Panc1 (cell line): ENCODE measurements around the gene SV2C. TPM values are rescaled to one million over a fixed set of nuclear protein-coding genes. Genes with fewer than 3 reads are reported as not detected.

Experiments used
- ATAC-seq: fragments of 200-7000 bp; cut with Tn5 transposase; 2 replicates; pipeline ENCODE4 v1.9.1; 2020; ENCODE audit warnings: mild to moderate bottlenecking, moderate library complexity
- BruUV-seq: library from RNA; stranded (reverse); fragments of 400-500 nt; replicated peaks from 2 replicates; lab custom pipeline; 2021; lab: Mats Ljungman, UMichigan
- CTCF ChIA-PET: fragments of 300-600 bp; sonication (Branson Sonifier 250); formaldehyde crosslinking; loops from one replicate; lab custom pipeline; 2022; ENCODE audit warnings: antibody characterized with exemption; lab: Charles Lee
- POLR2A ChIA-PET: fragments of 300-600 bp; sonication (Branson Sonifier 250); formaldehyde crosslinking; loops from one replicate; lab custom pipeline; 2022; ENCODE audit warnings: antibody characterized with exemption; lab: Charles Lee
- DNase-seq: peaks from one replicate; pipeline ENCODE4 v3.0.0-alpha.2; 2010; ENCODE audit warnings: low read depth, low spot score
- H3K27ac ChIP-seq: 2 replicates; pipeline ENCODE4 v1.5.1; 2011; ENCODE audit warnings: mild to moderate bottlenecking, low read length, inconsistent platforms
- H3K27me3 ChIP-seq: fragments of 200-500 bp; sonication (Bioruptor generic); 2 replicates; pipeline ENCODE4 v1.6.0; 2014; ENCODE audit warnings: low read length, inconsistent platforms; ENCODE audit not compliant: control insufficient read depth, insufficient read depth
- H3K36me3 ChIP-seq: fragments of 200-500 bp; sonication (Bioruptor generic); 2 replicates; pipeline ENCODE4 v1.5.1; 2014; ENCODE audit warnings: inconsistent platforms, mild to moderate bottlenecking, low read length, moderate library complexity; ENCODE audit not compliant: control insufficient read depth, insufficient read depth
- H3K4me1 ChIP-seq: 2 replicates; pipeline ENCODE4 v1.5.1; 2011; ENCODE audit warnings: inconsistent platforms, mild to moderate bottlenecking, low read length, moderate library complexity; ENCODE audit not compliant: control insufficient read depth, insufficient read depth
- H3K4me3 ChIP-seq, 2 experiments: 2 replicates each; pipeline ENCODE4 v1.5.1; 2011 to 2012; ENCODE audit warnings: low read depth in 2 of 2, low read length in 2 of 2, mild to moderate bottlenecking in 2 of 2, inconsistent platforms in 1 of 2, moderate library complexity in 1 of 2
- H3K9me3 ChIP-seq: fragments of 200-500 bp; sonication (Bioruptor generic); 2 replicates; pipeline ENCODE4 v1.5.1; 2014; ENCODE audit warnings: low read depth, mild to moderate bottlenecking, inconsistent platforms, low read length, moderate library complexity; ENCODE audit not compliant: control insufficient read depth, insufficient read depth
- POLR2AphosphoS5 ChIP-seq: IDR thresholded peaks from 2 replicates; pipeline ENCODE4 v1.6.1; 2012; ENCODE audit warnings: mild to moderate bottlenecking, low read depth, low read length, moderate library complexity
- REST ChIP-seq, 2 experiments: IDR thresholded peaks; 2 replicates each; pipeline ENCODE4 v1.6.1; 2011 to 2012; ENCODE audit warnings: low read depth in 2 of 2, control low read depth in 1 of 2, low read length in 1 of 2, mild to moderate bottlenecking in 1 of 2, moderate library complexity in 1 of 2; ENCODE audit not compliant: insufficient read depth in 1 of 2
- SIN3A ChIP-seq: IDR thresholded peaks from 2 replicates; pipeline ENCODE4 v1.6.1; 2012; ENCODE audit warnings: low read depth, mild to moderate bottlenecking, low read length, moderate library complexity, borderline replicate concordance; ENCODE audit not compliant: insufficient read depth
- TCF7L2 ChIP-seq: IDR thresholded peaks from 2 replicates; pipeline ENCODE4 v1.6.1; 2011; ENCODE audit warnings: mild to moderate bottlenecking, low read depth, low read length, inconsistent platforms
- in situ Hi-C: cut with HindIII; loops from 2 replicates; pipeline ENCODE4 v1.10.0; 2016; ENCODE audit warnings: low sequenced_read_pairs, low pct_unique_long_range_greater_than_20kb
- intact Hi-C: fragments of 100-400 bp; cut with micrococcal nuclease; formaldehyde crosslinking; loops from one replicate; pipeline ENCODE4 v1.10.0; 2022; ENCODE audit not compliant: unreplicated experiment
- total RNA-seq: library from RNA; stranded (reverse); gene quantifications from one replicate; pipeline ENCODE4 v1.2.1, GENCODE V29; 2021; ENCODE audit not compliant: unreplicated experiment
- TF ChIP-seq, protein P1 (sequence below): fragments of 450-650 bp; IDR thresholded peaks from 2 replicates; pipeline ENCODE4 v1.5.1; 2017; ENCODE audit warnings: mild to moderate bottlenecking

The SV2C gene
- total RNA-seq, 1 experiment from 2014 or later, result not detected

DNA sequence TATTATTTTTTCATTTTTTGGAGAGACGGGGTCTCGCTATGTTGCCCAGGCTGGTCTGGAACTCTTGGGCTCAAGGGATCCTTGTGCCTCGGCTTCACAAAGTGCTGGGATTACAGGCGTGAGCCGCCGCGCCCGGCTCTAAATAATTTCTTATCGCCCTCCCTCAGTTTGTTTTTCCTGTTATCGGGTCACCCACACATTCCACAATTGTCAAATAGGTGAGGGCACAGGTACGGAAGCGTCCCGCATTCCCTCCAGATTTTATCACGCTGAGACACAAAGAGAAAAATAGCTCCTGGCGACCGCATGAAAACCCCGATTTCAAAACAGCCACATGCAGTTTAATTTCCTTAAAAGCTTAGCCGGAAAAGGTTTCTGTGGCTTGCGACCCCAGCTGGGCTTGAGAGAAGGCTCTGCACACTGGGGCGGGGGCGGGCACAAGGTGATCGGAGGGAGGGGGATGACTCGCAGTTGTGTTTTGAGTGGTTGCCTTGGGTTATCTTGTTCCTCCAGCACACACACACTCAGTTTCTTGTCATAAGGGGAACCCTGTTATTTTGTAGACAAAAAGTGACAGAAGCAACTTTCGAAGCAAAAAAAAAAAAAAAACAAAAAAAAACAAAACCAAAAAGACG is 319.2 kb downstream of the SV2C start:
- H3K4me3 ChIP-seq, result peak overlapping the region; percentile 50 to 59
- no peaks in the 10 kb centered on the region for H3K9me3 ChIP-seq
- DNase-seq (no peak), ATAC-seq (no peak)
- H3K27me3 ChIP-seq, result peaks cover 57% of the 10 kb centered on the region
- ChIA-PET CTCF (interaction anchor here (0.6 to 0.7 kb wide), 2 partner anchors 178 to 614 kb away, joined by 3 read pairs; no protein-coding TSS in a partner anchor), POLR2A (interaction anchor here (0.6 kb wide), 1 partner anchor 14 kb away, joined by 3 read pairs; no protein-coding TSS in a partner anchor)
- intact Hi-C loops, result loop anchor here (10.0 kb wide), 1 partner anchor 182 kb away; no protein-coding TSS in a partner anchor
- peaks cover 2% of the 10 kb centered on the region; the same call in 1 of the 2 replicates for H3K36me3 ChIP-seq
- H3K4me1 ChIP-seq, result no peaks in the 10 kb centered on the region
- no peak for TF ChIP-seq REST (IDR thresholded peaks at IDR 0.05; ENCODE audit: insufficient read depth in 1 of 2, low read depth in 2 of 2, low read length in 1 of 2)
- TF ChIP-seq POLR2AphosphoS5, result no peak
- no peak for TF ChIP-seq TCF7L2
- no peak for TF ChIP-seq SIN3A
- TF ChIP-seq, protein P1, sequence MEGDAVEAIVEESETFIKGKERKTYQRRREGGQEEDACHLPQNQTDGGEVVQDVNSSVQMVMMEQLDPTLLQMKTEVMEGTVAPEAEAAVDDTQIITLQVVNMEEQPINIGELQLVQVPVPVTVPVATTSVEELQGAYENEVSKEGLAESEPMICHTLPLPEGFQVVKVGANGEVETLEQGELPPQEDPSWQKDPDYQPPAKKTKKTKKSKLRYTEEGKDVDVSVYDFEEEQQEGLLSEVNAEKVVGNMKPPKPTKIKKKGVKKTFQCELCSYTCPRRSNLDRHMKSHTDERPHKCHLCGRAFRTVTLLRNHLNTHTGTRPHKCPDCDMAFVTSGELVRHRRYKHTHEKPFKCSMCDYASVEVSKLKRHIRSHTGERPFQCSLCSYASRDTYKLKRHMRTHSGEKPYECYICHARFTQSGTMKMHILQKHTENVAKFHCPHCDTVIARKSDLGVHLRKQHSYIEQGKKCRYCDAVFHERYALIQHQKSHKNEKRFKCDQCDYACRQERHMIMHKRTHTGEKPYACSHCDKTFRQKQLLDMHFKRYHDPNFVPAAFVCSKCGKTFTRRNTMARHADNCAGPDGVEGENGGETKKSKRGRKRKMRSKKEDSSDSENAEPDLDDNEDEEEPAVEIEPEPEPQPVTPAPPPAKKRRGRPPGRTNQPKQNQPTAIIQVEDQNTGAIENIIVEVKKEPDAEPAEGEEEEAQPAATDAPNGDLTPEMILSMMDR, result no peak
- H3K27ac ChIP-seq, result no peak overlapping the region
- BruUV-seq, result no TSS peak
- in situ Hi-C loops, result no loop called here

GRCh38 chr5:76402886-76403765 is 319.9 kb downstream of the SV2C start, which contains the start of gene IQGAP2:
Gene IQGAP2, plus strand, starts transcription at chr5:76403285. Its CDS starts 261 bp downstream, at chr5:76403546.
- peaks cover 57% of the 10 kb centered on the region for H3K27me3 ChIP-seq
- H3K9me3 ChIP-seq, result no peaks in the 10 kb centered on the region
- H3K36me3 ChIP-seq, result peaks cover 2% of the 10 kb centered on the region; the same call in 1 of the 2 replicates
- H3K27ac ChIP-seq, result no peak within 1 kb of the TSS
- intact Hi-C loops, result loop anchor here (10.0 kb wide), 1 partner anchor 182 kb away; no protein-coding TSS in a partner anchor
- H3K4me1 ChIP-seq, result no peaks in the 10 kb centered on the region
- no TSS peak for BruUV-seq
- H3K4me3 ChIP-seq, result peak within 1 kb of the TSS; percentile 50 to 59
- in situ Hi-C loops, result no loop called here
- ATAC-seq, result peak; percentile 88
- no peak for DNase-seq
- POLR2A ChIA-PET, result interaction anchor here (0.6 kb wide), 1 partner anchor 13 kb away, joined by 3 read pairs; no protein-coding TSS in a partner anchor
- TF ChIP-seq, protein P1, result peak; percentile 84
- TF ChIP-seq TCF7L2, result no peak
- no peak for TF ChIP-seq REST (IDR thresholded peaks at IDR 0.05; ENCODE audit: insufficient read depth in 1 of 2, low read depth in 2 of 2, low read length in 1 of 2)
- CTCF ChIA-PET, result interaction anchor here (0.6 to 0.7 kb wide), 4 partner anchors 177 to 613 kb away, joined by 3 read pairs; no protein-coding TSS in a partner anchor
